GM19035 (cell line): ENCODE results near the gene ZACN.

Source experiments
- ATAC-seq: cut with Tn5 transposase; IDR thresholded peaks from one replicate; pipeline ENCODE4 v1.9.1; 2021; ENCODE audit not compliant: unreplicated experiment

The ZACN gene

DNA sequence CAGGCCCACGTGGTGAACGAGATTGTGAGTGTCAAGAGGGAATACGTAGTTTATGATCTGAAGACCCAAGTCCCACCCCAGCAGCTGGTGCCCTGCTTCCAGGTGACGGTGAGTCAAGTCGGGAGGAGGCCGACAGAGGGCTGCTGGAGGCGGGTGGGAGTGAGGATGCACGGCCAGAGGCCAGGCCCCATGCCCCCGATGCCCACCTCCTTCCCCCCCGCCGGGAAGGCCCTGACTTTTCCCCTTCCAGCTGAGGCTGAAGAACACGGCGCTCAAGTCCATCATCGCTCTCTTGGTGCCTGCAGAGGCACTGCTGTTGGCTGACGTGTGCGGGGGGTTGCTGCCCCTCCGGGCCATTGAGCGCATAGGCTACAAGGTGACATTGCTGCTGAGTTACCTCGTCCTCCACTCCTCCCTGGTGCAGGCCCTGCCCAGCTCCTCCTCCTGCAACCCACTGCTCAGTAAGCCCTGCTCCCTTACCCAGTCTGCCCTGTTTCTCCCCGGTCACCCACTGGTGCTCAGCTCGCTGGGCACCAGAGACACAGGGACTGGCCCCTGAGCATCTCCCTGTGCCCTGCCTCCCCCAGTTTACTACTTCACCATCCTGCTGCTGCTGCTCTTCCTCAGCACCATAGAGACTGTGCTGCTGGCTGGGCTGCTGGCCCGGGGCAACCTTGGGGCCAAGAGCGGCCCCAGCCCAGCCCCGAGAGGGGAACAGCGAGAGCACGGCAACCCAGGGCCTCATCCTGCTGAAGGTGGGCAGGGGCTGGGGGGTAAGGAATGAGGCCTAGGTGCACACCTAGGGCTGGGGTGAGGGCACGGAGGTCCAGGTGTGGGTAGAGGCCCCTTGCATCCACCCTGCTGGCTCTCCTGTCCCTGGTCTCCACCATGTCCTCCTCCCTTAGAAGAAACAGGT, 2.6 kb downstream of the ZACN start:
- no peak for ATAC-seq

DNA sequence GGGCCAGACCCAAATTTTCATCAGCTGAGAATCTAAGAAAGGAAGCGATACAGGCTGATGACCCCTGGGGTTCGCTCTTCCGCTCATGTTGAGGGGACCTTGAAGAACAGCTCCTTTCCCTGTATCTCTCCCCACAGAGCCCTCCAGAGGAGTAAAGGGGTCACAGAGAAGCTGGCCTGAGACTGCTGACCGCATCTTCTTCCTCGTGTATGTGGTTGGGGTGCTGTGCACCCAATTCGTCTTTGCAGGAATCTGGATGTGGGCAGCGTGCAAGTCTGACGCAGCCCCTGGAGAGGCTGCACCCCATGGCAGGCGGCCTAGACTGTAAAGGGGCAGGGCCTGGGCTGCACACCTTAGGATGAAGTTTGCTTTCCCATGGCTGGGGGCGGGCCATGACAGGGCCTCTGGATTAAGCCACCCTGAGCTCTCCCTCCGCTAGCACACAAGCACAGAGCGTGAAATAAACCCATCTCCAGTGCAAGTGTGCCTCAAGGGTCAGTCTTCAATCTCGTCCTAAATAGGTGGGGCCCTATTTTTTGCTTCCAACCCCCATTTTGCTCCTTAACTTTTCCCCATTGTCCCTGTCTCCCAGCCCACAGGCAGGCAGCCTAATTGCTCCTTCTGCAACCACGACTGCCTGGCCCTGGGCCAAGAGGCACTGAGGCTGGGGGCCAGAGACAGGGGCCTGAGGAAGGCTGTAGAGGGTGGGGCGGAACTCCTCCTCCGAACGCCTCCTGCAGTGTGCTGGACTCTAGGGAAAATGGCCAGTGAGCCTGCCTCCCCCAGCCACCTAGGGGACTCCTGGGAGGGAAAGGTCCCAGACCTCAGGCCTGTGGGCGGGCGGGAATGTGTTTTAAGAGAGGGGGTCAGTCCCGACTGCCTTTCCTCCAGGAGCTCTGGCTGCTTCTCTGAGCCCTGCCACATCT, 3.6 kb downstream of the ZACN start:
- no peak for ATAC-seq

DNA sequence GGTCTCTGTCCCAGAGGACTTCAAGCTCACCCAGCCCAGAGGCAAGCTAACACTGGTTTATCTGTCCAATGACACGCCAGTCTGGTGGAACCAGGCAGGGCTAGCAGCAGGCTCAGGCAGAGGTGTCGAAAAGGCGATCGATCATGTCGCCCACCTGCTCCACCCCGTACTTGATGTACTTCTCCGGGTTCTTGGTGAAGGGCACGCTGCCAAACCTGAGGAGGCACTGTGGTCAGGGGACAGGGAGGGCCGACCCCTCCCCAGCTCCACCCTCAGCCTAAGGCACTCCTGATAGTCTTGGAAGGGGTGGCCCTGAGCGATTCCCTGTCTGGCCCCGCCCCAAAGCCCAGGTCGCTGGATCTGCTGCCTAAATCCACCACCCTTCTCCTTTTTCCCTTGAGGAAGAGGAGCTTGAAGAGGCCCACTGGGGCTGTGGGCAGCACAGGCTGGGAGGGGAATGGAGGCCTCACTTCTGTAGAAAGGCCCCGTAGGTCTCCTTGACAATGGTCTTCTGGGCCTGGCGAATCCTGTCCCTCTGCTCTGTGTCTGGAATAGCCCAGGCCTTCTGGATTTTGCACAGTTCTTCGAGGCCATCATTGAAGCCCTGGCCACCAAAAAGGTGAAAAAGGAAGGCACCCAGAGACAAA, 4.7 kb downstream of the ZACN start:
- ATAC-seq, result no peak

DNA sequence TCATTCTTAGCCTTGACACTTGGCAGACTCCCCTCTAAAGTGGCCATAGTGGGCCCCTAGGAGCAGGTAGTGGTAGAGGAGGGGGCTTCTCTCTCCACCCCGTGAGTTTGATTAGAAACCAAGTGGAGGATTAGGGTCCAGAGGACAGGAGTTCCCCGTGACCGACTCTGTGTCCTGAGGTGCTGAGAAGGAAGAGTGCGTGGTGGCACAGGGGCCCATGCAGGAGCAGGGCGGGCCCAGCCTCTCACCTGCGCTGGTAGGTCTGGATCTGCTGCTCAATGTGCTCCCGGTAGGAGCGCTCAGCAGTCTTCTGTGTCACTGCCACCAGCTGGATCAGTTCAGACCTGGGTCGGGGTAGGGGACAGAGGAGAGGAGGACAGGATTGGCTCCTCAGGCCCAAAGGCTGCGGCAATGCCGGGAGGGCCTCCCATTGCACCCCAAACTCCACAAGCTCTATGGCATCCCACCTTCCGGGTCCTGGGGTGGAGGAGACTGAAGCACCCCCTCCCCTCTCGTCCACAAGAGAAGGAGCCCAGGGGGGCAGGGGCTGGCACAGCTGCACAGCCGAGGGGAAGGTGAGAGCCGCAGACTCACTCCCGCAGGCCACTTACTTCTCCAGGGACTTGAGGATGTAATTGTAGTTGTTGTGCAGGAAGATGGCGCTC, 6.2 kb downstream of the ZACN start:
- no peak for ATAC-seq

GRCh38 chr17:76085731-76086366, 6.9 kb downstream of the ZACN start:
- ATAC-seq, result no peak

- no peak for ATAC-seq
Observed at GRCh38 chr17:76086384-76086783, 7.4 kb downstream of the ZACN start.

DNA sequence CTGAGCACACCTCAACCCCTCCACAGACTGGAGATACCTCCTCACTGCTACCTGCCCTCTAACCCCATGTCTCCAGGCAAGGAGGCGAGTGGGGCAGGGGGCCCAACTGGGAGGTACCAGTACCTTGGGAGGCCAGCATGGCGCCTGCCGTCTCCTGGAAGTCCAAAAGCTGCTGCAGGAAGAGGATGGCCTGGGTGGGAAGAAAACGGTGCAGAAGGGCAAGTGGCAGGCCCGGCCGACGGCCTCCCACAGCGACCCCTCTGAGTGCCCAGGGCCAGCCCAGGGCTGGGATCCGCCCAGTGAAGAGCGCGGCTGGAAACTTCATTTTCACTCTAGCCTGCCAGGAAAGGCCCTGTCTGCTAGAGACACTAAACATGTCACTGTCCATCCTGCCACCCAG, 8.5 kb downstream of the ZACN start:
- no peak for ATAC-seq

DNA sequence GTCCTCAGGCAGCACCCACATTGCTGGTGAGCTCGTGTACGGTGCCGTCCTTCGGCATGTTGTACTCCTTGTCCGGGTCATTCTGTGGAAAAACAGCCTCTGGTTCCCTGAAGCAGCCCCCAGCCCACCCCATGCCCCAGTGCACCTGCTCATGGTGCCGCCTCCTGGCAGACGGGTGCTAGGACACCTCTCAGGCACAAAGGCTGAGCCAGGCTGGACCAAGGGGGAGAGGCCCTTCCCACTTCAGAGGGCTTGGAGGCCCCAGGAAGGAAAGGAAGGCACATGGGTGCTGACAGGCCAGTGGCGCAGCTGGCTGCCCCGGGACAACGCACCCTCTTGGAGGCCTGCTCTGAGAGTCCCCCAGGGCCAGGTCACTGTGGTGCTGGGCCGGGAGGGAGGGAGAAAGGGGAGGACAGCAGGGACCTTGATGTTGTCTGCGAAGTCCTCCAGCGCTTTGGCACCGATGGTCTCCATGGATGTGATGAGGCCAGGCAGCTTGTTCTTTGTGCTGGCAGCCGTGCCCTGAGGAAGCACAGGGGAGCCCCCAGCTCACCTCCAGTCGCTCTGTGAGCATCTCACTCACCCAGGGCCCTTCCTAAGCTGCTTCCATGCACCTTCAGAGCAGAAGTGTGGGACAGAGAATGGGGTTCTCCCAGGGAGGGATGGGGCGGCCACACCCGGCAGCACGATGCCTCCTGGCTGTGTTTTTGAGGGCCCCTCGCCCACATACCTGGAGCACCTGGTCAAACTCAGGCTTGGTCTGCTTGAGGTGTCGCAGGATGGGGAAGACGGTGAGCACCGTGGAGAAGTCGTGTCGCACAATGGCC, 9.3 kb downstream of the ZACN start:
- no peak for ATAC-seq

DNA sequence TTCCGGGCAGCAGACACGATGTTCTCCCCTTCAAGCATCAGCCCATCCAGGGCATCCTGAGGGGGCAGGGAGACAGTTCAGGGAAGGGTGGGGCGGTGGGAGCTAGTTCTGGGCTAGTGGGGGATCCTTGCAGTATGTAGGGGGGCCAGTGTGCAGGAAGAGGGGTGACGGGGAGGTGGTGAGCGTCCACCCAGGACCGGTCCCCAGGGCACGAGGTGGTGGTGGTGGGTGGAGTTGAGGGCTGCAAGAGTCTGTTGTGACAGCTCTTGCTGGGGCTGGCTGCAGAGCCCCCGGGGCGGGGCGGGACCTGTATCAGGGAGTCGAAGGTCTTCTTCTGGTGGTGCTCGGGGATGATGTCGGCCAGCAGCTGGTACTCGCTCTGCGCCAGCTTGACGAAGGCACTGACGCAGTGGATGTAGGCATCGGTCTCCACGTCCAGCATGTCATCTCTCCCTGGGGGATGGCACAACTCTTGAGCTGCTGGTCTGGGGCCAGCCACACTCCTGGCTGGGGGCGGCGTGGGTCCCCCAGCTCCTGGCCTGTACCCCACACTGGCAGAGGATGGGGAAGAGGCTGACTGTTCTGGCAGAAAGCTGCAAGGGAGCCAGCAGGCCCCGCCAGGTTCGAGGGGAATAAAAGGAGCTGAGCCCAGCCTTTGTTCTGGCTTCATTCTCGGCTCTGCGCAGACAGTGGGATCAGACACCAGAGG, 10.0 kb downstream of the ZACN start:
- ATAC-seq, result no peak

- no peak for ATAC-seq
Observed at GRCh38 chr17:76089680-76090516, 10.9 kb downstream of the ZACN start.

- ATAC-seq, result no peak
Observed at GRCh38 chr17:76090517-76091129, 11.6 kb downstream of the ZACN start.

GRCh38 chr17:76091526-76092286, 12.7 kb downstream of the ZACN start:
- no peak for ATAC-seq

GRCh38 chr17:76092526-76093413, 13.8 kb downstream of the ZACN start:
- no peak for ATAC-seq

- ATAC-seq, result no peak
Observed at GRCh38 chr17:76094046-76094445, 15.1 kb downstream of the ZACN start.

- no peak for ATAC-seq
Observed at GRCh38 chr17:76095943-76096342, 17.0 kb downstream of the ZACN start.
